ENCODE results near the gene EP400.

Gene EP400

GRCh38 chr12:131919366-131920156 lies 30.2 kb upstream of the EP400 start:
- no peak overlapping the region for H3K9ac ChIP-seq (ENCODE audit: low read length)
- H3K4me1 ChIP-seq (ENCODE audit: low read length): peaks cover 19% of the 10 kb centered on the region
- no peak overlapping the region for H3K4me3 ChIP-seq (ENCODE audit: low read length)
- peaks cover 15% of the 10 kb centered on the region for H4K20me1 ChIP-seq (ENCODE audit: insufficient read depth, low read length)
- peaks cover 15% of the 10 kb centered on the region for H3K36me3 ChIP-seq (replicated peaks; ENCODE audit: low read depth, low read length)
- H3K79me2 ChIP-seq (ENCODE audit: low read length): no peaks in the 10 kb centered on the region
- H3K27me3 ChIP-seq (ENCODE audit: low read depth, low read length): no peaks in the 10 kb centered on the region
- H3K27ac ChIP-seq (ENCODE audit: low read length): no peak overlapping the region
- H3K9me3 ChIP-seq (ENCODE audit: insufficient read depth, low read length): no peaks in the 10 kb centered on the region
- no peak overlapping the region for H2AFZ ChIP-seq (ENCODE audit: low read depth, low read length)
- TF ChIP-seq CTCF (IDR thresholded peaks at IDR 0.05; ENCODE audit: low read depth, low read length) (no peak), EZH2phosphoT487 (IDR thresholded peaks at IDR 0.05; ENCODE audit: low read depth) (no peak)
- no peak overlapping the region for H3K4me2 ChIP-seq (ENCODE audit: low read length)

- Histone ChIP-seq H4K20me1 (ENCODE audit: insufficient read depth, low read length) (peaks cover 15% of the 10 kb centered on the region), H3K4me2 (ENCODE audit: low read length) (no peak overlapping the region), H3K9ac (ENCODE audit: low read length) (no peak overlapping the region), H3K4me3 (ENCODE audit: low read length) (no peak overlapping the region), H3K79me2 (ENCODE audit: low read length) (no peaks in the 10 kb centered on the region), H3K4me1 (ENCODE audit: low read length) (peaks cover 23% of the 10 kb centered on the region), H2AFZ (ENCODE audit: low read depth, low read length) (no peak overlapping the region), H3K36me3 (replicated peaks; ENCODE audit: low read depth, low read length) (peaks cover 15% of the 10 kb centered on the region), H3K27ac (ENCODE audit: low read length) (no peak overlapping the region), H3K27me3 (ENCODE audit: low read depth, low read length) (no peaks in the 10 kb centered on the region), H3K9me3 (ENCODE audit: insufficient read depth, low read length) (no peaks in the 10 kb centered on the region)
- TF ChIP-seq EZH2phosphoT487 (IDR thresholded peaks at IDR 0.05; ENCODE audit: low read depth) (no peak), CTCF (IDR thresholded peaks at IDR 0.05; ENCODE audit: low read depth, low read length) (no peak)
Measured at GRCh38 chr12:131920157-131920508, 29.6 kb upstream of the EP400 start.

GRCh38 chr12:131920902-131921840 lies 28.6 kb upstream of the EP400 start:
- Histone ChIP-seq H3K36me3 (replicated peaks; ENCODE audit: low read depth, low read length) (peaks cover 15% of the 10 kb centered on the region), H3K4me3 (ENCODE audit: low read length) (no peak overlapping the region), H3K4me2 (ENCODE audit: low read length) (no peak overlapping the region), H4K20me1 (ENCODE audit: insufficient read depth, low read length) (peaks cover 15% of the 10 kb centered on the region), H2AFZ (ENCODE audit: low read depth, low read length) (no peak overlapping the region), H3K4me1 (ENCODE audit: low read length) (peaks cover 23% of the 10 kb centered on the region), H3K79me2 (ENCODE audit: low read length) (no peaks in the 10 kb centered on the region), H3K9ac (ENCODE audit: low read length) (no peak overlapping the region), H3K9me3 (ENCODE audit: insufficient read depth, low read length) (no peaks in the 10 kb centered on the region), H3K27ac (ENCODE audit: low read length) (no peak overlapping the region), H3K27me3 (ENCODE audit: low read depth, low read length) (no peaks in the 10 kb centered on the region)
- TF ChIP-seq CTCF (IDR thresholded peaks at IDR 0.05; ENCODE audit: low read depth, low read length) (no peak), EZH2phosphoT487 (IDR thresholded peaks at IDR 0.05; ENCODE audit: low read depth) (no peak)

Data from OCI-LY3 (cell line).